ENCODE data around the gene FOXF2. TPM values are rescaled to one million over a fixed set of nuclear protein-coding genes. Genes with fewer than 3 reads are reported as not detected.

The FOXF2 gene
- 100 to 1,000 TPM in 2 of 4 donors, 10 to 100 TPM in 2; 41.7 to 154 (median 91.9) TPM for total RNA-seq

DNA sequence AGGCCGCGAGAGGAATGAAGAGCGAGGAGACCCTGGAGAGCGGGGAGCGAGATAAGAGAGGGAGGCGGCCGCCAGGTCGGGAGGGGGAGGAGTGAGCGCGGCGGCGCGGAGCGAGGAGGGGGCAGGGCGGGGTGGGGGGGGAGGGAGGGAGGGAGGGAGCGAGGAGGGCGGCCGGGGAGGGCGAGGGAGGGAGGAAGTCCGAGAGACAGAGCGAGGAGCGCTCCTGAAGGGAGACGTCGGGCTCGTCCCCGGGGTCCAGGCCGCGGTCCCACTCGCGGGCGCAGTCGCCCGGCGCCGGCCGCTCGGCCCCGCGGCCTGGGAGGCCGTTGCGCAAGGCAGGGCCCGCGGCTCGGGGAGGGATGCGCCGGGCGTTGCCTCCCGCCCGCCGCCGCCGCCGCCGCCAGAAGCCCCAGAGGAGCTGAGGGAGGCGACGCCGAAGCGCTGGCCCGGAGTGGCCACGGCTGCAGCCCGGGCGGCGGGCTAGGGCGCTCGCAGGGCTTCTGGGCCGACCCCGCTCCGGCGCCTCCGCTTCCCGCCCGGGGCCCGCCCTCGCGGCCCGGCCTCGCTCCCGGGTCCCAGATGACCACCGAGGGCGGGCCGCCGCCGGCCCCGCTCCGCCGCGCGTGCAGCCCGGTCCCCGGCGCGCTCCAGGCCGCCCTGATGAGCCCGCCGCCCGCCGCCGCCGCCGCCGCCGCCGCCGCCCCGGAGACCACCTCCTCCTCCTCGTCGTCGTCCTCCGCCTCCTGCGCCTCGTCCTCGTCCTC lies at the start of gene FOXF2:
Gene FOXF2 (plus strand): TSS at position 208 of the 764 bp plus-strand sequence. CDS start 372 bp downstream, at position 580.
- peak; percentile 67 for ATAC-seq
- no peaks in the 10 kb centered on the region for H3K9me3 ChIP-seq
- peak within 1 kb of the TSS; percentile 71 to 97 (median 94) for H3K27ac ChIP-seq
- H3K27me3 ChIP-seq: peaks cover 56% of the 10 kb centered on the region
- peaks cover 0 to 9% of the 10 kb centered on the region in 2 donors for H3K36me3 ChIP-seq
- TF ChIP-seq, protein P1, sequence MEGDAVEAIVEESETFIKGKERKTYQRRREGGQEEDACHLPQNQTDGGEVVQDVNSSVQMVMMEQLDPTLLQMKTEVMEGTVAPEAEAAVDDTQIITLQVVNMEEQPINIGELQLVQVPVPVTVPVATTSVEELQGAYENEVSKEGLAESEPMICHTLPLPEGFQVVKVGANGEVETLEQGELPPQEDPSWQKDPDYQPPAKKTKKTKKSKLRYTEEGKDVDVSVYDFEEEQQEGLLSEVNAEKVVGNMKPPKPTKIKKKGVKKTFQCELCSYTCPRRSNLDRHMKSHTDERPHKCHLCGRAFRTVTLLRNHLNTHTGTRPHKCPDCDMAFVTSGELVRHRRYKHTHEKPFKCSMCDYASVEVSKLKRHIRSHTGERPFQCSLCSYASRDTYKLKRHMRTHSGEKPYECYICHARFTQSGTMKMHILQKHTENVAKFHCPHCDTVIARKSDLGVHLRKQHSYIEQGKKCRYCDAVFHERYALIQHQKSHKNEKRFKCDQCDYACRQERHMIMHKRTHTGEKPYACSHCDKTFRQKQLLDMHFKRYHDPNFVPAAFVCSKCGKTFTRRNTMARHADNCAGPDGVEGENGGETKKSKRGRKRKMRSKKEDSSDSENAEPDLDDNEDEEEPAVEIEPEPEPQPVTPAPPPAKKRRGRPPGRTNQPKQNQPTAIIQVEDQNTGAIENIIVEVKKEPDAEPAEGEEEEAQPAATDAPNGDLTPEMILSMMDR (IDR thresholded peaks at IDR 0.05): no peak
- TF ChIP-seq POLR2AphosphoS5 (IDR thresholded peaks at IDR 0.05) (peak; percentile 76), EP300 (IDR thresholded peaks at IDR 0.05) (no peak), POLR2A (IDR thresholded peaks at IDR 0.05) (peak; percentile 57 to 93)
- 0 to 3% methylated on average over 5 to 17 of the region's 112 CpGs for WGBS, 2 donors (ENCODE audit: low coverage in 1 of 2)
- H3K4me1 ChIP-seq: peaks cover 0 to 79% (median 0%) of the 10 kb centered on the region in 3 donors
- peak within 1 kb of the TSS; percentile 85 to 90 for H3K4me3 ChIP-seq

DNA sequence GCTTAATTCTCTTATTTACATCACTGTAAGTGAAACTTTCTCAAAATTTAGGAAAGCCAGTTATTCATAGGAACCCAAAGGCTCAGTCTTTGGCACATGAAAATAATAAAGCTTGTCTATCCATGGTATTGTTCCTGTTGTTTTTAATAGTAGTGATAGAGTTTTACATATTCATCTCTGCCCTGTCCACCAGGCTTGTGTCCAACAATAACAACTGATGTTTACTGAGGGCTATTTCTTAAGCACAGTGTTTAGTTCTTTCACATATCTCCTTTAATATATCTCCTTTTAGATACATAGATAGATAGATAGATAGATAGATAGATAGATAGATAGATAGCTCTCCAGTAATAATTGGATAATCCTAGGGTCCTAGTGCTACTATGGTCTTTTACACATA lies 43.3 kb upstream of the FOXF2 start:
- no peak overlapping the region for H3K4me3 ChIP-seq
- H3K27me3 ChIP-seq: no peaks in the 10 kb centered on the region
- no peaks in the 10 kb centered on the region for H3K36me3 ChIP-seq
- ATAC-seq: no peak
- TF ChIP-seq POLR2AphosphoS5 (IDR thresholded peaks at IDR 0.05) (no peak), EP300 (IDR thresholded peaks at IDR 0.05) (no peak), POLR2A (IDR thresholded peaks at IDR 0.05) (no peak)
- TF ChIP-seq, protein P1 (IDR thresholded peaks at IDR 0.05): no peak
- peaks cover 0 to 10% (median 0%) of the 10 kb centered on the region in 3 donors for H3K9me3 ChIP-seq
- H3K4me1 ChIP-seq: peaks cover 11 to 46% (median 12%) of the 10 kb centered on the region in 3 donors
- peak overlapping the region; percentile 25 to 74 (median 68) for H3K27ac ChIP-seq

DNA sequence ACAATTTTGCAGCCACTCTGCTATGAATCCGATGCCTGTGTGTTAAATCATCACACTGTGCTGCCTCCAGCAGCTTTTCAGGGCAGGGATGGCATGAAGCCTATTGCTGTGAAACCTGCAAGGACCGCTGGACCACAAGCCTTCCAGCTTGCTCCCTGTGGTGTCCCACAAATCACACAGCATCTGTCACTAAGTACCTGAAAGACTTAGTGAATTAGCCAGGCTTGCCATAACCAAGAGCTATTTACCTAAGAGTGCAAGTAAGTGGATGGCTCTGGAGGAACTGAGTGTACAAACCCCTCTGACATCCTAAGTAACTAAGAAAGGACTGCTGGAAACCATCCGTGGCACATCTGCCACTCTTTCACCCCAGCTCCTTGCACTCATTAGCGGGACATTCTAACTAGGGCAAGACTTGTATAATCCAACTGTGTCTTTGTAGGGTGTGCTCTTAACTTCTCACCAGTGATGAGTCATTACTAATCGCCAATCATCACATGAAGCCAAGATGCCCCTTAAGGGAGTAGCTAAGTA lies 42.8 kb upstream of the FOXF2 start:
- Histone ChIP-seq H3K27me3 (no peaks in the 10 kb centered on the region), H3K4me1 (peaks cover 11 to 46% (median 12%) of the 10 kb centered on the region in 3 donors), H3K9me3 (peaks cover 0 to 15% (median 0%) of the 10 kb centered on the region in 3 donors), H3K36me3 (no peaks in the 10 kb centered on the region), H3K27ac (peak overlapping the region; percentile 25 to 74 (median 68)), H3K4me3 (no peak overlapping the region)
- peak; percentile 60 for ATAC-seq
- no peak for TF ChIP-seq EP300 (IDR thresholded peaks at IDR 0.05)
- TF ChIP-seq POLR2AphosphoS5 (IDR thresholded peaks at IDR 0.05): peak; percentile 24
- 26 to 61% methylated on average over 4 of the region's 5 CpGs for WGBS, 2 donors (ENCODE audit: low coverage in 1 of 2)

- WGBS, 2 donors (ENCODE audit: low coverage in 1 of 2): 42 to 72% methylated on average over 2 to 3 of the region's 3 CpGs
- Histone ChIP-seq H3K27me3 (no peaks in the 10 kb centered on the region), H3K27ac (peak overlapping the region; percentile 25 to 74 (median 68)), H3K9me3 (peaks cover 0 to 21% (median 0%) of the 10 kb centered on the region in 3 donors), H3K4me1 (peaks cover 11 to 46% (median 12%) of the 10 kb centered on the region in 3 donors), H3K36me3 (no peaks in the 10 kb centered on the region), H3K4me3 (no peak overlapping the region)
- ATAC-seq: no peak
- TF ChIP-seq POLR2A (IDR thresholded peaks at IDR 0.05) (no peak), EP300 (IDR thresholded peaks at IDR 0.05) (no peak), POLR2AphosphoS5 (IDR thresholded peaks at IDR 0.05) (no peak)
- TF ChIP-seq, protein P1 (IDR thresholded peaks at IDR 0.05): no peak
Measured at GRCh38 chr6:1347161-1347560, 42.2 kb upstream of the FOXF2 start.

DNA sequence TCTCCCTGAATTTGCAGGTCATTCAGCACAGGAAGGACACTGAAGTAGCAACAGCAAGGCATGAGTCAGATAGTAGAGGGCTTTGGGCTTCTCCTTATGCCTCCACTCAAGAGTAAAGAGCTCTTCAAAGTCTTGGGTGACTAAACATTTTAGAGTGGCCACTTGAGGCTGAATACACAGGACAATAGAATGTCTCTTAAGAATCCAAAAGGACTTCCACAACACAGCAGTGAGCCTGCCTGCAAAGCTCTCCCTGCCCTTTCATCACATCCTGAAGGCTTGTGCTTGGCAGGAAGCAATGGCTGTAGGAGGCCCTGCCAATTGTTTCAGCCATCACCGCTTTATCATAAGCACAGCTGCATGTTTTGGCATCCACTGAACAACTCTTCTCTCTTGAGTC lies 40.7 kb upstream of the FOXF2 start:
- TF ChIP-seq POLR2AphosphoS5 (IDR thresholded peaks at IDR 0.05) (peak; percentile 85), POLR2A (IDR thresholded peaks at IDR 0.05) (no peak)

More for the DNA sequence above, 40.7 kb upstream of the FOXF2 start:
- Histone ChIP-seq H3K27me3 (no peaks in the 10 kb centered on the region), H3K4me3 (no peak overlapping the region), H3K4me1 (peaks cover 11 to 46% (median 12%) of the 10 kb centered on the region in 3 donors), H3K27ac (peak overlapping the region; percentile 24 to 72 (median 64)), H3K36me3 (no peaks in the 10 kb centered on the region), H3K9me3 (peaks cover 0 to 32% (median 0%) of the 10 kb centered on the region in 3 donors)
- peak; percentile 81 for ATAC-seq
- WGBS, 2 donors (ENCODE audit: low coverage in 1 of 2): 20 to 25% methylated on average over 1 of the region's 1 CpG
